HS-27A (cell line): ENCODE data around the gene XPNPEP3.

Source experiments
- DNase-seq: peaks from one replicate; pipeline ENCODE4 v3.0.0-alpha.2; 2012; ENCODE audit warnings: low read depth, missing footprints

Gene XPNPEP3

DNA sequence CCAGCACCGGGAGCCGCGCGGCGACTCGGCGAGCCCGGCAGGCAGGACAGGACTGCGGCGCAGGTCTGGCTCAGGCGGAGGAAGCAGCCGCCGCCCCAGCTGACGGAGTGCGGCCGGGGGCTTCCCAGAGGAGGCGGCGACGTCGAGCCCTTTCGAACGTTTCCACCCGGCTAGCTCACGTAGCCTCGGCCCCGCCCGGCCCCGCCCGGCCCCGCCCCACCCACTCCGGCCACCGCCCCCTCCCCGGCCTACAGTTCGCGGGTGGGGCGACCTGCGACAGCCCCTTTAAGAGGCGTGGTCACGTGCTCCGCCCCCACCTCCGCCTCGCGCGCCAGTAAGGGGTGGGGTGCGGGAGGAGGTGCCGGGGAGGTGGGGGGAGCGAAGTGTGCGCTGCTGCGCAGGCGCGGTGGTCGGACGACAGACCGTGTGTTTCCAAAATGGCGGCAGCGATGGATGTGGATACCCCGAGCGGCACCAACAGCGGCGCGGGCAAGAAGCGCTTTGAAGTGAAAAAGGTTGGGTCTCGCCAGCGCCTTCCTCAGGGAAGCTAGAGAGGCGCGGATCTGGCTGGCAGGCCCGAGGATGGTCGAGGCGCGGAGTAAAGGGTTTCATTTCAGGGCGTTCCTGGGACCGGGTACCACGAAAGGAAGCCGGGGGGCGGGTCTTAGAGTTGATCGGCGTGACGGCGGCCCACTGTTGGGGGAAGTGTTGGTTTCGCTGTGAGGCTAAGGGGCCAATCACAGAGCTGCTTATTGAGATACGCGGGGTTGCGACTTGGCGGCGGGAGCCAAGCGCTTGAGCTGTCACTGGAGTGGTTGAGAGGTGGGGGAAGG, 94.2 kb downstream of the XPNPEP3 start, which contains the start of gene RBX1:
Gene RBX1 (plus strand): TSS at position 417 of the 833 bp plus-strand sequence. CDS start 21 bp downstream, at position 438.
- peak; percentile 95 for DNase-seq

DNA sequence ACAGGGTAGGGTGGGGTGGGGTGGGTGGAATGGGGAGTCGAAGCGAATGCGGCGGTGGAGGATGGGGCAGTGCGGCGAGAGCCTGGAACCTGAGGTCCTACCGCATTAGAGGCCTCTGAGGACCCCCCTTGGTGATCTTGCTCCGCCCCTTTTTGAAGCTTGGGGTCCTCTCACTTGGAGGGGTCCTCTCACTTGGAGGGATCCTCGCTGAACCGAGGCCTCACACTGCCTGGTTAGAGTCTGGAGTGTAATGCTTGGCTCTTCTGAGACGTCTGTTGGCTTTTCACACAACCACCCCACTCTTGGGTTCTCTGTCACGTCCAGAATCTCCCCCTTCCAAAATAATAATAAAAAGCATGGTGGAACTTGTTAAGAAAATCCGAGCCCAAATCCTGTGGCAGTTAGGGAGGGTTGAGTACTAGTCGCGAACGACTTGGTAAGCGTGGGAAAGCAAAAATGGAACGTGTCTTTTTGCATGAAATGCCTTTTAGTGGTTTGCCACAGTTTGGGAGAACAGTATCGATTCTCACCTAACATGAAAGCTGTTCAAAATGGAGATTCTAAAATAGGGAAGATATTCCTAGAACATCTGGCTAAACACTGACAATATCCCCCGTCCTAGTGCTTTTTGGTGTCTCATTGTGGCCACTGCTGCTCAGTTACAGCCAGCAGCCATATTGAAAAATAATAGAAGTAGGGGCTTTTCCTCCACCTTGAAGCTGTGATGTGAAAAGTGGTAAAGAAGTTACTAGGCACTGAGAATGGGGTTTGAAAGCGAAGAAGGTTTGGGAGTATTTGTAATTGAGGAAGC, 95.1 kb downstream of the XPNPEP3 start:
- peak; percentile 24 for DNase-seq

DNA sequence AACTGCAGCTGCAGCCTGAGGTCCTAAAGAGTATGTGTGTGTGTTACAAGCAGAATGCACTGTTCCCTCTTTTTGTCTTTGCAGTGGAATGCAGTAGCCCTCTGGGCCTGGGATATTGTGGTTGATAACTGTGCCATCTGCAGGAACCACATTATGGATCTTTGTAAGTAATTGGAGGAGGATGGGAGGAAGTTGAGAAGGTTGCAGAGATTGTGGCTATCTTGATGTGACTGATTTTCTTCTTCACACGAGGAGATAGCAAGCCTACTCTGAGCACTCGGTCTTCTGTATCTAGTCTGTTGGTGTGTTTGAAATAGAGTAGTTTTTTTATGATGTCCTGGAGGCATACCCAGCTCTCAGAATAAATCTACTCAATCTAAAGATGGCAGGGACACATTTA, 96.5 kb downstream of the XPNPEP3 start:
- DNase-seq: no peak

DNA sequence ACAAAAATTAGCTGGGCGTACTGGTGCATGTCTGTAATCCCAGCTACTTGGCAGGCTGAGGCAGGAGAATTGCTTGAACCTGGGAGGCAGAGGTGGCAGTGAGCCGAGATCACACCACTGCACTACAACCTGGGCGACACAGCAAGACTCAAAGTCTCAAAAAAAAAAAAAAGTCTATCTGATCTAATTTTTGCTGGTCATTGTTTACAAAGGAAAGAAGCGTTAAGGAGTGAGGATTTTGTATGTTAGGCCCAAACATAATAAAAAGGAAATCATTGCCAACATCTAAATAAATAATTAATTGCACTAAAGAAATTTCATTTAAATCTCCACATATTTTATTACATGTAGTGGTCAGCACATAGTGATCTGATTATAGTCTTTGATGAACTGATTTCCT, 97.2 kb downstream of the XPNPEP3 start:
- no peak for DNase-seq

DNA sequence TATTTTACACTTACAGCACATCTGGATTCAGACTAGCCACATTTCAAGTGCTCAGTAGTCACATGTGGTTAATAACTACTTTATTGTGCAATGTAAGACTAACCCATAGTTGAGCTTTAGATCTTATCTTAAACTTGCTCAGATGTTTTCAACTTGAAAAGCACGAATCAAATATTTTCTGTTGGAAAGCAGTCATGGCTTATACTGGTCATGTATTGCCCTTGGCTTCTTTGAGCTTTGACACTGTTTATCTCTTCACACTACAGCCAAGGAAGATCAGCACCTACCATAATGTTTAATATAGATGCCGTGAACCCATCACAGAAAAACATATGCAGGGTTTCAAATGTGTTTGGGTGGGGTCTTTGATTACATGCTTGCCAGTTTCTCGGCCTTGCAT, 98.6 kb downstream of the XPNPEP3 start:
- DNase-seq: no peak

DNA sequence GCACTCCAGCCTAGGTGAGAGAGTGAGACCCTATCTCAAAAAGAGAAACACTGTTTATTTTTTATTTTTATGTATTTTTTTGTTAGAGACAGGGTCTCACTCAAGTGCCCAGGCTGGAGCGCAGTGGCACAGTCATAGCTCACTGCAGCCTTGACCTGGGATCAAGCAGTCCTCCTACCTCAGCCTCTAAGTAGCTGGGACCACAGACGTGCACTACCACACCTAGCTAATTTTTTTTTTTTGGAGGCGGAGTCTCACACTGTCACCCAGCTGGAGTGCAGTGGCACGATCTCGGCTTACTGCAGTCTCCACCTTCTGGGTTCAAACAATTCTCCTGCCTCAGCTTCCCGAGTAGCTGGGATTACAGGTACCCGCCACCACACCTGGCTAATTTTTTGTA, 100.7 kb downstream of the XPNPEP3 start:
- DNase-seq: no peak

DNA sequence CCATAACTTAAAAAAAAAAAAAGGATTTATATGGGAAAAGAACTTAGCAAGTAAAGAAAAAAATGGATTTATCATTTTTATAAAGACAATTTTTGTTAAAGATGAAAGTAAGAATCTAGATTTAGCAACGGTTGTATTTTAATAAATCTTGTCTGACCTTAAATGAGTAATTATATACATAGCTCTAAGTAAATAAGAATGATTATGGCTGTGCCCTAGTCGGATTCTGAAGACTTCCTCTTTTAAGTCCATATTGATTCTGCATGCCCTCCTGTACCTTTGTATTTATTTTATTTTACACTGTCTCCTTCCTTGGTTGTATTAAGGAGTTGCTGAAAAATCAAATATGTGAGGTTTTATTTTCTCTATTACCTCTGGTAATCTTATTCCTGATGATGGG, 101.4 kb downstream of the XPNPEP3 start:
- DNase-seq: no peak

DNA sequence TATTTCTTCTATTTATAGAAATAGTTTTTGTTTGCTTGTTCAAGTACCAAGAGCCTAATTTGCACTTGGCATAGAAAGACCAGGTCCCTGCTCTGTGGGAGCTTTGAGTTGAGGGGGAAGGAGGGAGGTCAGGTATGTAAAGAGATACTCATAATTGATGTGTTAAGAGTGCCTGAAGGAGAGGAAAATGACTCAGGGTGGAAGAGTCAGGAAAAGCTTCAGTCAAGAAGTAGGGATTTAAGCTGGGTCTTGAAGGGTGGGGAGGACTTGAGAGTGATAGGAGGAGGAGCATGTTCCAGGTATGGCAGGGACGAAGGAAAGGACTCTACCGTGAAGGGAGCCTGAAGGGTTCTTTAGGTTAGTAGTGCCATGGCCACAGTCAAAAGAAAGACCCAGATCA, 103.2 kb downstream of the XPNPEP3 start:
- no peak for DNase-seq

DNA sequence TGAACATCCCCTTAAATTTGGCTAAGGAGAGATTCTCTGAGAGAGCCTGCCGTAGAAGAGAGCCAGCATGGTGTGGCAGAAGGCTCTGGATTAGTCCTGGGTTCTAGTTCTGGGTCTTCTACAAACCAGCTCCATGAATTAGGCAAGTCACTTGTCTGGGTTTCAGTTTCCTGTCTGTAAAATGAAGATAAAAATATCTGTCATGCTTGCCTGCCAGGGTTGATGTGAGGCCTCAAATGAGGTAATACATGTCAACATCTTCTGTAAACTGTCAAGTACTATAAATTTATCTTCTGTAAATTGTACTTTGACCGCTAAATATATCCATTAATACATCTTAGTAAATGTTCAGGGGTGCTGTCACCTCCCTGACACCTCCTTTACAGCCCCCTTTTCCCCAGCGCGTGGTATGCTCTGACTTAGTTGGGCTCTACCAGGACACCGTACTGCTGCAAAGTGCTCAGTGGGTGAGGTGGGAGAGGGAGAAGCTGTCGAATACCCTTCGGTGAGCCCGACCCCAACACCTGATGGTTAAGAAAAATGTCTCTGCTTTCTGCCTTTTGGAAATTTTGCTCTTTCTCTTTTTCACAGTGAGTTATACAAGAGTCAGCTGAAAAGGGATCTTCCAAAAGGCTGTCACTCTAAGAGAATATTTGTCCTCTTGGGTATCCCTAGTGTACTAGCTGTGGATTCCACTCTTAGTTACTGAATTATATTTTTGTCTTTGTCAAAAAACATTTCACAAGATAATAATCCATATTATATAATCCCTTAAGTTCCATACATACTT, 109.2 kb downstream of the XPNPEP3 start:
- no peak for DNase-seq

DNA sequence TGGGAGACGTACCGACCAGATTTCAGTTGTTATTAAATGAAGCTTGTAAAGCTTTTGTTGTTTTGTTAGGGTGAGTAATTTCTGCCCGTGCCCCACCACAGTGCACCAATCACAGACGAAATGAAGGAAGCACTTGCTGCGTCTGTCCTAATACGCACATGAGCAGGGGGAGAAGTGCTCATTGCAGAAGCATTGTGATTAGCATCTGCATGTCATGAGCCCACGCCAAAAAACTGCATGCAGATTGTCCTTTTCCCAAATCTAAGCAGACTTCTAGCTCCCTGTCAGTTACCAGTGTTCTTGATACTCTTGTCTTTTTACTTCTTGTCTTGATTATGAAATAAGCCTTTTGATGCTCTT, 109.8 kb downstream of the XPNPEP3 start:
- no peak for DNase-seq

DNA sequence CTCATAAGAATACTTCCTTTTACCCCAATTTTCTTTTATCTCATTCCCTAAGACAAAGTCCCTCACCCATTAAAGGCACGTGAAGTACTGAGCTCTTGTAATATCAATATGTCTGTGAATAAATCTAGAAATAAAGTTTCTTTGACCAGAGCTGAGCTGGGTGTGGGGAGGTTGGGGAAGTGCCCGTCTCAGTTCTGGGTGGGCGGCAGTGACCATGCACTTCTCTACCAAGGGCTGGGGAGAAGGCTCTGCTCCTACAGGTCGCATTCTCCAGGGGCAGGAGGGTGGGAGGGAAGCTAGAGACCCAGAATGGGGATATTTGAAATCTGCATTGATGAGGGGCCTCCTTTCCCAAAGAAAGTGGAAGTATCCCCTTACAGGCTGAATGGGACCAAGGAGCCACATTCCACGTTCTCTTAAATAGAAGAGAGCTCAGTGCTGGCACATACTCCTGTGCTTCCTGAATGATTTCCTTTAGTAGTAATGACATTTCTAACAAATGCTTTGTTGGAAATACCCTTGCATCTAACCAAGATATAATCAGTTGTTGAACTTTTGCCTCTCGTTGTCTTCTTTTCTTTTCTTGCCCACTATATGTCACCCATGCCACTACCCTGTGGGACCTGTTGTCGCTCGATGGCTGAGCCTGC, 110.3 kb downstream of the XPNPEP3 start:
- DNase-seq: no peak

DNA sequence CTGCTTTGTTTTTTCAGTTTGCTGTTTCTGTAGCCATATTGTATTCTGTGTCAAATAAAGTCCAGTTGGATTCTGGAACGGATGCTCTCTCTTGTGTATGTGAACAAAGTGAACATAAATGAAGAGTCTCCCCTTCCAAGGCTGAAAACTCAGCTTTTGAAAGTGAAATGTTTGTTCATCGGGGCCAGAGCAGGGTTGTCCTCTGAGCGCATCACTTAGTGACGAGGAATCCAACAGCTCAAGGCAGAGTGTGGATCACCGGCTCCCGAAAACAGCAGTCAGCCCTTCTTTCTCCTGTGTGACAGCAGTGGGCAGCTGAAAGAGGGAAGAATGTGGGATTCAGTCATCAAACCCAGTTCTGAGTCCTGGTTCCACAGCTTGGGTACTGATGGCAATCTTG, 115.6 kb downstream of the XPNPEP3 start:
- DNase-seq: no peak

DNA sequence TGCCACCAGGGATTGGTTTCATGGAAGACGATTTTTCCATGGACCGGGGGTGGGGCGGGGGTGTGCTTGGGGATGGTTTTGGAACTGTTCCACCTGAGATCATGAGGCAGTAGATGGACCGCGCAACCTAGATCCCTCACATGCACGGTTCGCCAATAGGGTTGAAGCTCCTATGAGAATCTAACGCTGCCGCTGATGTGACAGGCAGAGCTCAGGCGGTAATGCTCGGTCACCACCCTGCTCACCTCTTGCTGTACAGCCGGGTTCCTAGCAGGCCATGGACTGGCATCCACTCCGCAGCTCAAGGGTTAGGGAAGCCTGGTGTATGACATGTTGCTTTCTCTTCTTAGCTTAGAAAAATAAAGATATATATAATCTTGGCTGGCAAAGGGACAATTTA, 116.2 kb downstream of the XPNPEP3 start:
- no peak for DNase-seq

DNA sequence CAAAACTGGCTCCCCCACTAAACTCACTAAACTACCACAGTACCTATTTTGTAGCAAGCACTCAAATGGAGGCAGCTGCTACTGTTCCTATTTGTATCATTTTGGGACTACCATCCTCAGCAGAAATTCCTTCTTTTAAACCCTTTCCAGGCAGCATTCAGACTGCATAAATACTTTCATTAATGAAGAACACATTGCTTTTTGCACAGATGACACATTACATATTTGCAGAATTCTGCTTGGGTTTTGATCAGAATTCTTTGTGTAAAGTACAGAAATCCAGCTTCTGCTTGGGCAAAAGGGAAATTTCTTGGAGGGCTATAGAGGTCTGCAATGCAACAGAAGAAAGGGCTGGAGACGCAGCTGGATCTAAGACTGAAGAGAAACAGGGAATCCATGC, 118.4 kb downstream of the XPNPEP3 start:
- no peak for DNase-seq

DNA sequence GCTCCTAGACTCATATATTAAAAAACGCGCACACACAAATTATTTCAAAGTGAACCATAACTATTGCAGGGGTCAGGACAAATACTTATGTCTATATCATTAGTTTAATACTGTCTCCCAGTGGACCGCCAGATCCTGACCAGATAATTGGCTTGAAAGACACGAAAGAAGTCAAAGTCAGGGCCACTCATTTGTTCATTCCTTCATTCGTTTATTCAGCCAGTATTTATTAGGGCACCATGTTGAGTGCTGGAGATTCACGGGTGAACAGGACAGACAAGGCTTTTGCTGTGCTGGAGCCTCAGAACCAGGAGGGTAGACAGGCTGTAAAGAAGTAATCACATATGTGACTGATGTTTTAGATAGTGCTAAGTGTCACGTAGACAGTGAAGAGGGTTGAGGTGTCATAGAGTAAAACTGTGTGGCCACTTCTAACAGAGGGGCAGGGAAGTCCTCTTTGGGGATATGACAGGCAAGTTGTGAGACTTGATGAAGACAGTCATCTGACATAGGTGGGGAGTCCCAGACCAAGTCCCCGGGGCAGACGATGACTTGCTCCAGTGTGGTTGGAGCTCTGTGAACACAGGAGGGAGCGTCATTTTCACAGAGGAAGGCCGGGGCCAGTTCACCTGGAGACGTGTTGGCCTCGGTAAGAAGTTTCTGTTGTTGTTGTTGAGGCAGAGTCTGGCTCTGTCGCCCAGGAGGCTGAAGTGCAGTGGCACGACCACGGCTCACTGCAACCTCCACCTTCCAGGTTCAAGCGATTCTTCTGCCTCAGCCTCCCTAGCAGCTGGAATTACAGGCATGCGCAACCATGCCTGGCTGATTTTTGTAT, 120.1 kb downstream of the XPNPEP3 start:
- DNase-seq: no peak

DNA sequence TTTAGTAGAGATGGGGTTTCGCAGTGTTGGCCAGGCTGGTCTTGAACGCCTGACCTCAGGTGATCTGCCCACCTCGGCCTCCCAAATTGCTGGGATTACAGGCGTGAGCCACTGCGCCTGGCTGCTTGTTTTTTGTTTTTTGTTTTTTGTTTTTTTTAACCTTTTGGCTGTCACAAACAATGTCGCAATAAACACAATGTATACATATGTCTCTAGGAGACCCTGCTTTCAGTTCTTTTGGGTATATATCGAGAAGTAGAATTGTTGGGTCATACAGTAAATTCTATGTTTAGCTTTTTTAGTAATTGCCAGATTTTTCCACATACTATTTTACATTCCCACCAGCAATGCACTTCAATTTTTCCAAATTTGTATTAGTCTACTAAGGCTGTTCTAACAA, 122.2 kb downstream of the XPNPEP3 start:
- DNase-seq: no peak

DNA sequence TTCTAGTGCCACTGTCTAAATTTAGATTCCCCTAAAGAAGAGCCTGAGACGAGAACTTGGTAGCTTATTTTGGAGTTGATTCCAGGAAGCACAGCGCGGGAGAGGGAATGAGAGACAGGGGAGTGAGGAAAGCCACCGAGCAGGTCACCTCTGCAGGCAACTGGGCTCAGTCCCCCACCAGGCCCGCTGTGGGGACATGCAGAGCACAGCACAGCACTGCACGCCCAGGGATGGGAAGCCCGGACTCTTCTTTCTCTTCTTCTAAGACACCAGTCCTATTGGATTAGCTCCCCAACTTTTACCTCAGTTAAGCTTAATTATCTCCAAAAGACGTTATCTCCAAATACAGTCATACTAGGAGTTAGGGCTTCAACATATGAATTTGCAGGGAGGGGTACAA, 122.9 kb downstream of the XPNPEP3 start:
- no peak for DNase-seq
